ENCODE measurements around the gene MAMDC4.

Gene MAMDC4

GRCh38 chr9:136849038-136849959, 2.8 kb upstream of the MAMDC4 start, which contains the start of gene PHPT1 (continued):
- no peak for TF ChIP-seq ZBTB8A (tag by site-specific recombination; IDR thresholded peaks at IDR 0.05)
- no peak for TF ChIP-seq ZNF704 (tag by site-specific recombination; IDR thresholded peaks at IDR 0.05)
- TF ChIP-seq, protein P1, sequence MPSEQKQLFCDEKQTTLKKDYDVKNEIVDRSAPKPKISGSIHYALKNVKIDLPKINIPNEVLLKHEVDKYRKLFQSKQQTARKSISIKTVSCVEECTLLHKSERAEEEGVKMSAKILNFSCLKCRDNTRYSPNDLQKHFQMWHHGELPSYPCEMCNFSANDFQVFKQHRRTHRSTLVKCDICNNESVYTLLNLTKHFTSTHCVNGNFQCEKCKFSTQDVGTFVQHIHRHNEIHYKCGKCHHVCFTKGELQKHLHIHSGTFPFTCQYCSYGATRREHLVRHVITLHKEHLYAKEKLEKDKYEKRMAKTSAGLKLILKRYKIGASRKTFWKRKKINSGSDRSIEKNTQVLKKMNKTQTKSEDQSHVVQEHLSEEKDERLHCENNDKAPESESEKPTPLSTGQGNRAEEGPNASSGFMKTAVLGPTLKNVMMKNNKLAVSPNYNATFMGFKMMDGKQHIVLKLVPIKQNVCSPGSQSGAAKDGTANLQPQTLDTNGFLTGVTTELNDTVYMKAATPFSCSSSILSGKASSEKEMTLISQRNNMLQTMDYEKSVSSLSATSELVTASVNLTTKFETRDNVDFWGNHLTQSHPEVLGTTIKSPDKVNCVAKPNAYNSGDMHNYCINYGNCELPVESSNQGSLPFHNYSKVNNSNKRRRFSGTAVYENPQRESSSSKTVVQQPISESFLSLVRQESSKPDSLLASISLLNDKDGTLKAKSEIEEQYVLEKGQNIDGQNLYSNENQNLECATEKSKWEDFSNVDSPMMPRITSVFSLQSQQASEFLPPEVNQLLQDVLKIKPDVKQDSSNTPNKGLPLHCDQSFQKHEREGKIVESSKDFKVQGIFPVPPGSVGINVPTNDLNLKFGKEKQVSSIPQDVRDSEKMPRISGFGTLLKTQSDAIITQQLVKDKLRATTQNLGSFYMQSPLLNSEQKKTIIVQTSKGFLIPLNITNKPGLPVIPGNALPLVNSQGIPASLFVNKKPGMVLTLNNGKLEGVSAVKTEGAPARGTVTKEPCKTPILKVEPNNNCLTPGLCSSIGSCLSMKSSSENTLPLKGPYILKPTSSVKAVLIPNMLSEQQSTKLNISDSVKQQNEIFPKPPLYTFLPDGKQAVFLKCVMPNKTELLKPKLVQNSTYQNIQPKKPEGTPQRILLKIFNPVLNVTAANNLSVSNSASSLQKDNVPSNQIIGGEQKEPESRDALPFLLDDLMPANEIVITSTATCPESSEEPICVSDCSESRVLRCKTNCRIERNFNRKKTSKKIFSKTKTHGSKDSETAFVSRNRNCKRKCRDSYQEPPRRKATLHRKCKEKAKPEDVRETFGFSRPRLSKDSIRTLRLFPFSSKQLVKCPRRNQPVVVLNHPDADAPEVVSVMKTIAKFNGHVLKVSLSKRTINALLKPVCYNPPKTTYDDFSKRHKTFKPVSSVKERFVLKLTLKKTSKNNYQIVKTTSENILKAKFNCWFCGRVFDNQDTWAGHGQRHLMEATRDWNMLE (tag by site-specific recombination; conservative IDR thresholded peaks at IDR 0.05; ENCODE audit: low read depth) = no peak
- peak; percentile 83 for TF ChIP-seq YY2 (tag by site-specific recombination; IDR thresholded peaks at IDR 0.05)
- TF ChIP-seq ZSCAN16 (tag by site-specific recombination; IDR thresholded peaks at IDR 0.05) = no peak
- no peak for TF ChIP-seq ZNF366 (tag by site-specific recombination; conservative IDR thresholded peaks at IDR 0.05)
- peak; percentile 65; the same call in 1 of the 2 replicates for TF ChIP-seq ZBTB7A (tag by site-specific recombination; IDR thresholded peaks at IDR 0.05; ENCODE audit: low read depth)
- peak; percentile 45; the same call in 1 of the 2 replicates for TF ChIP-seq ZNF76 (tag by site-specific recombination; IDR thresholded peaks at IDR 0.05; ENCODE audit: borderline replicate concordance, low read depth)
- no peak for TF ChIP-seq ZNF621 (tag by site-specific recombination; IDR thresholded peaks at IDR 0.05)
- peak; percentile 98 for TF ChIP-seq ZNF335 (tag by site-specific recombination; conservative IDR thresholded peaks at IDR 0.05)
- TF ChIP-seq ZNF157 (tag by site-specific recombination; IDR thresholded peaks at IDR 0.05) = no peak
- TF ChIP-seq ZNF132 (tag by site-specific recombination; IDR thresholded peaks at IDR 0.05; ENCODE audit: borderline replicate concordance) = no peak
- no peak for TF ChIP-seq GLI2 (tag by site-specific recombination; IDR thresholded peaks at IDR 0.05; ENCODE audit: borderline replicate concordance, low read depth)
- TF ChIP-seq ZNF473 (tag by site-specific recombination; IDR thresholded peaks at IDR 0.05) = no peak
- TF ChIP-seq ZNF843 (tag by site-specific recombination; IDR thresholded peaks at IDR 0.05) = peak; percentile 69; the same call in 1 of the 2 replicates
- TF ChIP-seq KLF8 (tag by site-specific recombination; IDR thresholded peaks at IDR 0.05) = peak; percentile 94
- no peak for TF ChIP-seq ZNF19 (tag by site-specific recombination; IDR thresholded peaks at IDR 0.05; ENCODE audit: low read depth)
- TF ChIP-seq, protein P2, sequence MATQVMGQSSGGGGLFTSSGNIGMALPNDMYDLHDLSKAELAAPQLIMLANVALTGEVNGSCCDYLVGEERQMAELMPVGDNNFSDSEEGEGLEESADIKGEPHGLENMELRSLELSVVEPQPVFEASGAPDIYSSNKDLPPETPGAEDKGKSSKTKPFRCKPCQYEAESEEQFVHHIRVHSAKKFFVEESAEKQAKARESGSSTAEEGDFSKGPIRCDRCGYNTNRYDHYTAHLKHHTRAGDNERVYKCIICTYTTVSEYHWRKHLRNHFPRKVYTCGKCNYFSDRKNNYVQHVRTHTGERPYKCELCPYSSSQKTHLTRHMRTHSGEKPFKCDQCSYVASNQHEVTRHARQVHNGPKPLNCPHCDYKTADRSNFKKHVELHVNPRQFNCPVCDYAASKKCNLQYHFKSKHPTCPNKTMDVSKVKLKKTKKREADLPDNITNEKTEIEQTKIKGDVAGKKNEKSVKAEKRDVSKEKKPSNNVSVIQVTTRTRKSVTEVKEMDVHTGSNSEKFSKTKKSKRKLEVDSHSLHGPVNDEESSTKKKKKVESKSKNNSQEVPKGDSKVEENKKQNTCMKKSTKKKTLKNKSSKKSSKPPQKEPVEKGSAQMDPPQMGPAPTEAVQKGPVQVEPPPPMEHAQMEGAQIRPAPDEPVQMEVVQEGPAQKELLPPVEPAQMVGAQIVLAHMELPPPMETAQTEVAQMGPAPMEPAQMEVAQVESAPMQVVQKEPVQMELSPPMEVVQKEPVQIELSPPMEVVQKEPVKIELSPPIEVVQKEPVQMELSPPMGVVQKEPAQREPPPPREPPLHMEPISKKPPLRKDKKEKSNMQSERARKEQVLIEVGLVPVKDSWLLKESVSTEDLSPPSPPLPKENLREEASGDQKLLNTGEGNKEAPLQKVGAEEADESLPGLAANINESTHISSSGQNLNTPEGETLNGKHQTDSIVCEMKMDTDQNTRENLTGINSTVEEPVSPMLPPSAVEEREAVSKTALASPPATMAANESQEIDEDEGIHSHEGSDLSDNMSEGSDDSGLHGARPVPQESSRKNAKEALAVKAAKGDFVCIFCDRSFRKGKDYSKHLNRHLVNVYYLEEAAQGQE (tag by site-specific recombination; IDR thresholded peaks at IDR 0.05) = no peak
- no peak for TF ChIP-seq ZNF248 (tag by site-specific recombination; IDR thresholded peaks at IDR 0.05)
- TF ChIP-seq ZNF561 (tag by site-specific recombination; IDR thresholded peaks at IDR 0.05; ENCODE audit: borderline replicate concordance) = no peak
- no peak for TF ChIP-seq ZNF571 (tag by site-specific recombination; IDR thresholded peaks at IDR 0.05)
- TF ChIP-seq ZNF707 (tag by site-specific recombination; IDR thresholded peaks at IDR 0.05) = no peak
- TF ChIP-seq, protein P3, sequence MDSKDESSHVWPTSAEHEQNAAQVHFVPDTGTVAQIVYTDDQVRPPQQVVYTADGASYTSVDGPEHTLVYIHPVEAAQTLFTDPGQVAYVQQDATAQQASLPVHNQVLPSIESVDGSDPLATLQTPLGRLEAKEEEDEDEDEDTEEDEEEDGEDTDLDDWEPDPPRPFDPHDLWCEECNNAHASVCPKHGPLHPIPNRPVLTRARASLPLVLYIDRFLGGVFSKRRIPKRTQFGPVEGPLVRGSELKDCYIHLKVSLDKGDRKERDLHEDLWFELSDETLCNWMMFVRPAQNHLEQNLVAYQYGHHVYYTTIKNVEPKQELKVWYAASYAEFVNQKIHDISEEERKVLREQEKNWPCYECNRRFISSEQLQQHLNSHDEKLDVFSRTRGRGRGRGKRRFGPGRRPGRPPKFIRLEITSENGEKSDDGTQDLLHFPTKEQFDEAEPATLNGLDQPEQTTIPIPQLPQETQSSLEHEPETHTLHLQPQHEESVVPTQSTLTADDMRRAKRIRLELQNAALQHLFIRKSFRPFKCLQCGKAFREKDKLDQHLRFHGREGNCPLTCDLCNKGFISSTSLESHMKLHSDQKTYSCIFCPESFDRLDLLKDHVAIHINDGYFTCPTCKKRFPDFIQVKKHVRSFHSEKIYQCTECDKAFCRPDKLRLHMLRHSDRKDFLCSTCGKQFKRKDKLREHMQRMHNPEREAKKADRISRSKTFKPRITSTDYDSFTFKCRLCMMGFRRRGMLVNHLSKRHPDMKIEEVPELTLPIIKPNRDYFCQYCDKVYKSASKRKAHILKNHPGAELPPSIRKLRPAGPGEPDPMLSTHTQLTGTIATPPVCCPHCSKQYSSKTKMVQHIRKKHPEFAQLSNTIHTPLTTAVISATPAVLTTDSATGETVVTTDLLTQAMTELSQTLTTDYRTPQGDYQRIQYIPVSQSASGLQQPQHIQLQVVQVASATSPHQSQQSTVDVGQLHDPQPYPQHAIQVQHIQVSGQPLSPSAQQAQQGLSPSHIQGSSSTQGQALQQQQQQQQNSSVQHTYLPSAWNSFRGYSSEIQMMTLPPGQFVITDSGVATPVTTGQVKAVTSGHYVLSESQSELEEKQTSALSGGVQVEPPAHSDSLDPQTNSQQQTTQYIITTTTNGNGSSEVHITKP (tag by site-specific recombination; IDR thresholded peaks at IDR 0.05) = peak; percentile 64
- TF ChIP-seq ZNF585B (tag by site-specific recombination; IDR thresholded peaks at IDR 0.05) = no peak
- peak; percentile 50; the same call in 1 of the 2 replicates for TF ChIP-seq ZNF24 (tag by site-specific recombination; IDR thresholded peaks at IDR 0.05)
- TF ChIP-seq ZNF184 (tag by site-specific recombination; IDR thresholded peaks at IDR 0.05) = no peak
